Measurements from ENCODE around the gene SPAG4.

SPAG4 gene

DNA sequence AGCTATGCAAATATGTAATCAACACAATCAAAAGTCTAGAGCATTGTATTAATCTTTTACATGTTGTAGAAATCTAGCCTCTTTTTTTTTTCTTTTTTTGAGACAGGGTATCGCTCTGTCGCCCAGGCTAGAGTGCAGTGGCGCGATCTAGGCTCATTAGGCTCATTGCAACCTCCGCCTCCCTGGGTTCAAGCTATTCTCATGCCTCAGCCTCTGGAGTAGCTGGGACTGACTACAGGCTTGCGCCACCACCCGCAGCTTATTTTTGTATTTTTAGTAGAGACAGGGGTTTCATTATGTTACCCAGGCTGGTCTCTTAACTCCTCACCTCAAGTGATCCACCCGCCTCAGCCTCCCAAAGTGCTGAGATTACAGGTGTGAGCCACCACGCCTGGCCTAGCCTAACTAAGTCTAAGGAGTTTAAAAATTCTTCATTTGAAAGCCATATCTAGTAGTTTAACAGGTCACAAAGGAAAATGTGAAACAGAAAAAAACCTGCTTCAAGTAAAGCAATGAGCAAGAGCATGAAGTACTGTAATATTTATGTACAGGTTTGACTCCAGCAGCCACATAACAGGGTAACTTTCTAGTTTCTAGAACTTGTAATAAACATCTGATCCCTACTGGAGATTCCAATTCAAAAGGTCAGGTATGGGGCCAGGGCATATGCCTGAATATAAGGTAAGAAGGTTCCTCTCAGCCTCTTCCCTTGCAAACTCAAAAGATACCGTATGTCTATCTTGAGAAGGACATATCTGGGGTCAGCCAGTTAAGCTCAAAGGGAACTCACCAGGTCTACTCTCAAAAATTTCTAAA, 44.7 kb downstream of the SPAG4 start:
- no peak for DNase-seq (ENCODE audit: low read depth)

GRCh38 chr20:35661053-35661452, 45.4 kb downstream of the SPAG4 start:
- peak; percentile 62 for DNase-seq (ENCODE audit: low read depth)

GRCh38 chr20:35661908-35662307, 46.3 kb downstream of the SPAG4 start:
- DNase-seq (ENCODE audit: low read depth) = no peak

DNA sequence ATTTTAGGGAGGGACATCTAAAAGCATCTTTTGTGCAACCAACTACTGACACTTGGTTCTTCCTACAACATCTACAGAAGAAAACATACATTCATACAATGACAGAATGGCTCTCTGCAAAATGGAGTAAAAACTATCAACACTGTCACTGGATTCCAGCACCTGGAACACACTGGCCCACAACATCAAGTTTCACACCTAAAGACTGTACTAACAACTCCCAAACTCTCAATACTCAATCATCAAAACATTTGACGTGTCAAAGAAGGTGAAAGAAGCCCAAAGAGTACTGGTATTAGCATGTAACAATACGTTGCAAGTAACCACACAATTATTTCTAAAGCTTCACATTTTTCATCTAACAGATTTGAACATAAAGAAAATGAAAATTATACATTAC, 46.9 kb downstream of the SPAG4 start:
- no peak for DNase-seq (ENCODE audit: low read depth)

DNA sequence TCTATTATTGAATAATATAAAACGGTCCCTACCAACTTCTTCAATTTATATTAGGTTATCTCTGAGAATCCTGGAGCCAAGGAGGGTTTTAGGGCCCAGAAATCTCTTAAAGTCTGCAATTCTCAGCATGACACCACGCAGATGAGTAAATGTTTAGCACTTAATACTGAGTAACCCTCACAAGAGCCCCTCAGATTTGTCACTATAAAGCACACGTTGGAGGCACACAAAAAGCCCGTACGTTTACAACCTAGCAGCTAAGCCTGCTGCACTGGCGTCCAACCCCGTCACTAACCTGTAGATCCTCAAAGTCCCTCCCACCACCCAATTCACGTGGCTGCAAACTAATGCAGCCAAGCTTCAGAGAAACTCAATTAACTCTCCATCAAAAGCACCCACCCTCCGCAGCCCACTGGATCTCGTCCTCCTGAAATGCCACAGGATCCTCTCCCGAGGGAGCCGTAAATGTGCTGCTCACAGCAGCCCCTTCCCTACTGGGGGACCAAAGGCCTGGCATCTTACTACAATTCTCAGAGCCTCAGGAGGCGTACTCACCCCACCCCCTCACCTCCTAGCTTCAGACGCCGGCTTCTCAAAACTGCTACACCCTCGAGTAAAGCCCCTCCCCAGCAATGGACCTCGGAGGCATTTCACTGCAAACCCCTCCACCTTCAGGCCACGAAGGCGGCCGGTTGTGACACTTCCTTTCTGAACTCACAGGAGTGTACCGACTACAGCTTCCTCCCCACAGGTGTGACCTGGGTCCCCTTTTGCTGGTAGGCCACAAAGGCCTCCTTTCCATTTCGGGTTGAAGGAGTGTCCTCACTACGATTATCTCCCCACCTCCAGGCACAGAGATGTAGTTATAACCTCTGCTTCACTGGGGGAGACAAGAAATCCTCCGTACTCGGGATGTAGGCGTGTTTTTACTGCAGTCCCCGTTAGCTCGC, 48.2 kb downstream of the SPAG4 start:
- peak; percentile 73 for DNase-seq (ENCODE audit: low read depth)

DNA sequence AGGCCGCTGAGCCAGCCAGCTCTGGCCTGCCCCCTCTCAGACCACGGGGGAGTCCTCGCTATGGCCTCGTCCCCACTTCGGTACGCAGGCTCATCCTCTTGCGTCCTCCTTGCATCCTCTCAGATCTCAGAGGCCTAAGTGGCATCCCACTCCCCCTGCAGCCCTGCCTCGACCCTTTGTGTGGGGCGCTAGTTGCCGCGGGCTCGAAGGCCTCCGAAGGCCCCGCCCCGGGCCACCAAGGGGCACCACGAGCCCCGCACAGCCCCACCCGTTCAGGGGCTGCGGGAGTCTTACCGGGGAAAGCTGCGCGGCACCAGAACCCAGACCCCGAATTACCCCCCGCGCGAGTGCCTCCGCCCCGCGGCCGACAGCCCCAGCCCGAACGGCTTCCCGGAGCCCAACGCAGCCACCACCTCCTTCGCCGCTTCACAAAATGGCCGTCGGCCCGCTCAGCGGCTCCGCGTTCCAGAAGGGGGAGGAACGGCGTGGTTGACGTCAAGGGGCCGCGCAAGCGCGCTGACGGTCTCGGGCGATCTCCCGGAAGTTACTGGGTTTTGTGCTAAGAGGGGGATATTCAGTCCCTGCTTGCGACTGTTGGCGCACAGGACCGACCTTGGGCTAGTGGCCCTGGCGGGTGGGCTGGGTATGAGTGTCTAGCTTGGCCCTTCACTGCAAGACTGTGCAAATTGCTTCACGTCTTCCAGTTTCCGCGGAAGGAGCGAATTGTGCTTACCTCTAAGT, 49.0 kb downstream of the SPAG4 start, which contains the start of the genes CPNE1 and RBM12:
Gene CPNE1 (minus strand): TSS at position 435 of the 741 bp plus-strand sequence. CDS start 31,977 bp downstream, outside the sequence.
Gene RBM12 (minus strand): TSS at position 435 of the 741 bp plus-strand sequence. CDS start 9,578 bp downstream, outside the sequence.
- DNase-seq (ENCODE audit: low read depth) = peak; percentile 97

DNA sequence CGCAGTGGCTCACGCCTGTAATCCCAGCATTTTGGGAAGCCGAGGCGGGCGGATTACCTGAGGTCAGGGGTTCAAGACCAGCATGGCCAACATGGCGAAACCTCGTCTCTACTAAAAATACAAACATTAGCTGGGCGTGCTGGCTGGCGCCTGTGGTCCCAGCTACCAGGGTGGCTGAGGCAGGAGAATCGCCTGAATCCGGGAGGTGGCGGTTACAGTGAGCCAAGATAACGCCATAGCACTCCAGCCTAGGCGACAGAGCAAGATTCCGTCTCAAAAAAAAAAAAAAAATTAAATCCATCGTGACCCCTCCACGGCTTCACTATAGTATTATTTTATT, 50.3 kb downstream of the SPAG4 start:
- no peak for DNase-seq (ENCODE audit: low read depth)

- no peak for DNase-seq (ENCODE audit: low read depth)
Observed at GRCh38 chr20:35669221-35669620, 53.6 kb downstream of the SPAG4 start.

DNA sequence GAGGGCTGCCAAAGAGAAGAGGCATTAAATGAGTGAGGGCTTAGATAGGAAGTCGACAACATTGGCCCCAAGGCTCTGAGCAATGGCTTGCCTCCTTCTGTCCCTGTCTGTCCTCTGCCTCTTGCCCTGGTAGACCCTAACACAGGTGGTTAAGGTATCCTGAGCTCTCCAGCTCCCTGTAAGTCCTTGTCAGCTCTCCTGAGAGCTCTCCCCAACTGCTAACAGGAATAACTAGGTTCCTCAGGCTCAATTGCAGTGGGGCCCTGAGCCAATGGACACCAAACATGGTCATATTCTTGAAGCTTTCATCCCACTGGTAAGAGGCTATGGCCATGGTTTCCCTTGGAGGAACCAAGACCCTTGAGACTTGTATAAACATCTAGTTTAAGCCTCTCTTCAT, 54.1 kb downstream of the SPAG4 start:
- DNase-seq (ENCODE audit: low read depth) = no peak
